ENCODE data around the gene SMG6. TPM values are rescaled to one million over a fixed set of nuclear protein-coding genes. Genes with fewer than 3 reads are reported as not detected.

SMG6 gene
- total RNA-seq, 1 donor from 2014 or later = 38.1 TPM

GRCh38 chr17:2071024-2071385, 232.6 kb downstream of the SMG6 start:
- no peak for TF ChIP-seq CTCF (IDR thresholded peaks at IDR 0.05; ENCODE audit: unreplicated experiment)
- Mint-ChIP-seq H3K9me3 (ENCODE audit: unreplicated experiment) (no peaks in the 10 kb centered on the region), H3K4me3 (ENCODE audit: unreplicated experiment) (no peak overlapping the region), H3K27me3 (ENCODE audit: unreplicated experiment) (peaks cover 5% of the 10 kb centered on the region), H3K4me1 (ENCODE audit: unreplicated experiment) (peaks cover 38% of the 10 kb centered on the region), H3K27ac (ENCODE audit: unreplicated experiment) (no peak overlapping the region), H3K36me3 (ENCODE audit: low read depth, unreplicated experiment) (peaks cover 15% of the 10 kb centered on the region)
- DNase-seq (ENCODE audit: low spot score) = no peak

GRCh38 chr17:2070241-2071023, 233.2 kb downstream of the SMG6 start:
- Mint-ChIP-seq H3K4me1 (ENCODE audit: unreplicated experiment) (peaks cover 42% of the 10 kb centered on the region), H3K36me3 (ENCODE audit: low read depth, unreplicated experiment) (peaks cover 18% of the 10 kb centered on the region), H3K4me3 (ENCODE audit: unreplicated experiment) (no peak overlapping the region), H3K27ac (ENCODE audit: unreplicated experiment) (no peak overlapping the region), H3K27me3 (ENCODE audit: unreplicated experiment) (peaks cover 5% of the 10 kb centered on the region), H3K9me3 (ENCODE audit: unreplicated experiment) (no peaks in the 10 kb centered on the region)
- TF ChIP-seq CTCF (IDR thresholded peaks at IDR 0.05; ENCODE audit: unreplicated experiment) = no peak
- DNase-seq (ENCODE audit: low spot score) = no peak

GRCh38 chr17:2068519-2069051, 235.0 kb downstream of the SMG6 start:
- DNase-seq (ENCODE audit: low spot score) = no peak
- Mint-ChIP-seq H3K4me3 (ENCODE audit: unreplicated experiment) (no peak overlapping the region), H3K9me3 (ENCODE audit: unreplicated experiment) (no peaks in the 10 kb centered on the region), H3K27me3 (ENCODE audit: unreplicated experiment) (peaks cover 12% of the 10 kb centered on the region), H3K27ac (ENCODE audit: unreplicated experiment) (no peak overlapping the region), H3K36me3 (ENCODE audit: low read depth, unreplicated experiment) (peaks cover 32% of the 10 kb centered on the region), H3K4me1 (ENCODE audit: unreplicated experiment) (peaks cover 56% of the 10 kb centered on the region)
- TF ChIP-seq CTCF (IDR thresholded peaks at IDR 0.05; ENCODE audit: unreplicated experiment) = no peak

GRCh38 chr17:2068031-2068518, 235.5 kb downstream of the SMG6 start:
- Mint-ChIP-seq H3K36me3 (ENCODE audit: low read depth, unreplicated experiment) (peaks cover 32% of the 10 kb centered on the region), H3K27ac (ENCODE audit: unreplicated experiment) (no peak overlapping the region), H3K9me3 (ENCODE audit: unreplicated experiment) (no peaks in the 10 kb centered on the region)

More at GRCh38 chr17:2068031-2068518, 235.5 kb downstream of the SMG6 start:
- no peak for TF ChIP-seq CTCF (IDR thresholded peaks at IDR 0.05; ENCODE audit: unreplicated experiment)
- no peak for DNase-seq (ENCODE audit: low spot score)
- Mint-ChIP-seq H3K4me3 (ENCODE audit: unreplicated experiment) (no peak overlapping the region), H3K27me3 (ENCODE audit: unreplicated experiment) (peaks cover 12% of the 10 kb centered on the region), H3K4me1 (ENCODE audit: unreplicated experiment) (peaks cover 61% of the 10 kb centered on the region)

Measured in endothelial cell (in vitro differentiated cells).